Cardiac muscle cell (in vitro differentiated cells and primary cell): ENCODE results near the gene BHMT2. TPM values are rescaled to one million over a fixed set of nuclear protein-coding genes. Genes with fewer than 3 reads are reported as not detected.

Source experiments
- DNase-seq, 2 donors: peaks; one replicate each; pipeline versions ENCODE4 v3.0.0 to v3.0.0-alpha.2; 2010 to 2017; ENCODE audit warnings: low read depth in 1 of 2, low spot score in 1 of 2
- H3K27ac ChIP-seq: fragments of 200-600 bp; sonication (generic); 2 replicates; pipeline ENCODE4 v1.5.1; 2016
- H3K27me3 ChIP-seq: fragments of 200-600 bp; sonication (generic); 2 replicates; pipeline ENCODE4 v1.6.0; 2016; ENCODE audit warnings: control low read depth
- H3K36me3 ChIP-seq: fragments of 200-600 bp; sonication (generic); 2 replicates; pipeline ENCODE4 v1.5.1; 2016; ENCODE audit warnings: control low read depth
- H3K4me1 ChIP-seq: fragments of 200-600 bp; sonication (generic); 2 replicates; pipeline ENCODE4 v1.8.1; 2017; ENCODE audit warnings: low read depth, mild to moderate bottlenecking, mixed run types
- H3K4me3 ChIP-seq: fragments of 200-600 bp; sonication (generic); 2 replicates; pipeline ENCODE4 v1.5.1; 2016; ENCODE audit warnings: mild to moderate bottlenecking
- H3K9me3 ChIP-seq: fragments of 200-600 bp; sonication (generic); 2 replicates; pipeline ENCODE4 v1.5.1; 2017; ENCODE audit warnings: low read depth, mild to moderate bottlenecking, control low read depth
- CTCF ChIP-seq: IDR thresholded peaks from 2 replicates; pipeline ENCODE4 v1.5.1; 2012; ENCODE audit warnings: low read depth, mild to moderate bottlenecking, low read length
- polyA plus RNA-seq: library from polyadenylated mRNA; unstranded; fragments of >200 nt; fragmentation: Nextera tagmentation; extraction: Ambion mirVana; gene quantifications from 2 replicates; pipeline ENCODE4 v1.2.1, GENCODE V29; 2016
- total RNA-seq: library from RNA; depleted of rRNA; stranded (reverse); fragments of >200 nt; gene quantifications from 2 replicates; pipeline ENCODE4 v1.2.3, GENCODE V29; 2016

BHMT2 gene
- total and polyA plus RNA-seq, 2 experiments from 2014 or later: not detected

- H3K27me3 ChIP-seq: no peaks in the 10 kb centered on the region
- no peak for TF ChIP-seq CTCF
- DNase-seq: no peak
- no peaks in the 10 kb centered on the region for H3K9me3 ChIP-seq
- H3K4me1 ChIP-seq: no peaks in the 10 kb centered on the region
- no peak overlapping the region for H3K4me3 ChIP-seq
- no peak overlapping the region for H3K27ac ChIP-seq
- no peaks in the 10 kb centered on the region for H3K36me3 ChIP-seq
Measured at GRCh38 chr5:79080804-79081203, 11.2 kb downstream of the BHMT2 start.

- no peak for TF ChIP-seq CTCF
- Histone ChIP-seq H3K4me3 (no peak overlapping the region), H3K9me3 (no peaks in the 10 kb centered on the region), H3K4me1 (no peaks in the 10 kb centered on the region), H3K36me3 (no peaks in the 10 kb centered on the region), H3K27ac (no peak overlapping the region), H3K27me3 (no peaks in the 10 kb centered on the region)
- no peak for DNase-seq
Measured at GRCh38 chr5:79081779-79082178, 12.2 kb downstream of the BHMT2 start.

GRCh38 chr5:79086116-79086515 is 16.5 kb downstream of the BHMT2 start:
- no peaks in the 10 kb centered on the region for H3K36me3 ChIP-seq
- H3K4me1 ChIP-seq: no peaks in the 10 kb centered on the region
- no peak for TF ChIP-seq CTCF
- no peak overlapping the region for H3K27ac ChIP-seq
- no peak overlapping the region for H3K4me3 ChIP-seq
- H3K27me3 ChIP-seq: no peaks in the 10 kb centered on the region
- no peak for DNase-seq
- H3K9me3 ChIP-seq: no peaks in the 10 kb centered on the region

GRCh38 chr5:79088507-79088906 is 18.9 kb downstream of the BHMT2 start:
- no peaks in the 10 kb centered on the region for H3K36me3 ChIP-seq
- TF ChIP-seq CTCF: no peak
- no peak for DNase-seq
- H3K27me3 ChIP-seq: no peaks in the 10 kb centered on the region
- peaks cover under 1% of the 10 kb centered on the region for H3K4me1 ChIP-seq
- no peak overlapping the region for H3K4me3 ChIP-seq
- no peaks in the 10 kb centered on the region for H3K9me3 ChIP-seq
- H3K27ac ChIP-seq: no peak overlapping the region

GRCh38 chr5:79091064-79091463 is 21.5 kb downstream of the BHMT2 start:
- peaks cover 6% of the 10 kb centered on the region for H3K4me1 ChIP-seq
- no peak for DNase-seq
- H3K4me3 ChIP-seq: no peak overlapping the region
- H3K27me3 ChIP-seq: no peaks in the 10 kb centered on the region
- H3K27ac ChIP-seq: no peak overlapping the region
- TF ChIP-seq CTCF: no peak
- no peaks in the 10 kb centered on the region for H3K36me3 ChIP-seq
- no peaks in the 10 kb centered on the region for H3K9me3 ChIP-seq

- Histone ChIP-seq H3K4me3 (no peak overlapping the region), H3K27ac (no peak overlapping the region), H3K9me3 (no peaks in the 10 kb centered on the region), H3K27me3 (no peaks in the 10 kb centered on the region), H3K36me3 (no peaks in the 10 kb centered on the region), H3K4me1 (peaks cover 6% of the 10 kb centered on the region)
- TF ChIP-seq CTCF: no peak
- no peak for DNase-seq
Measured at GRCh38 chr5:79093762-79094161, 24.2 kb downstream of the BHMT2 start.
